ENCODE results near the gene SFMBT2.

GRCh38 chr10:7188456-7189050, 222.3 kb downstream of the SFMBT2 start:
- TF ChIP-seq POLR2A (IDR thresholded peaks at IDR 0.05; ENCODE audit: borderline replicate concordance, extremely low read depth, insufficient read depth, insufficient read length) (no peak), CTCF (IDR thresholded peaks at IDR 0.05 in 2 of 3, conservative IDR thresholded peaks at IDR 0.05 in 1 of 3; ENCODE audit: borderline replicate concordance in 1 of 3, insufficient read depth in 1 of 3, low read depth in 2 of 3, low read length in 2 of 3) (no peak), EZH2 (IDR thresholded peaks at IDR 0.05) (no peak), EZH2phosphoT487 (IDR thresholded peaks at IDR 0.05; ENCODE audit: borderline replicate concordance) (no peak), SP1 (IDR thresholded peaks at IDR 0.05; ENCODE audit: low read depth) (no peak), POLR2AphosphoS5 (IDR thresholded peaks at IDR 0.05; ENCODE audit: low read depth, low read length) (no peak), YY1 (IDR thresholded peaks at IDR 0.05; ENCODE audit: extremely low read depth, insufficient replicate concordance, low read depth, low read length) (no peak), MAX (IDR thresholded peaks at IDR 0.05) (no peak), CEBPB (IDR thresholded peaks at IDR 0.05; ENCODE audit: low read depth) (no peak)
- TF ChIP-seq, protein P1, sequence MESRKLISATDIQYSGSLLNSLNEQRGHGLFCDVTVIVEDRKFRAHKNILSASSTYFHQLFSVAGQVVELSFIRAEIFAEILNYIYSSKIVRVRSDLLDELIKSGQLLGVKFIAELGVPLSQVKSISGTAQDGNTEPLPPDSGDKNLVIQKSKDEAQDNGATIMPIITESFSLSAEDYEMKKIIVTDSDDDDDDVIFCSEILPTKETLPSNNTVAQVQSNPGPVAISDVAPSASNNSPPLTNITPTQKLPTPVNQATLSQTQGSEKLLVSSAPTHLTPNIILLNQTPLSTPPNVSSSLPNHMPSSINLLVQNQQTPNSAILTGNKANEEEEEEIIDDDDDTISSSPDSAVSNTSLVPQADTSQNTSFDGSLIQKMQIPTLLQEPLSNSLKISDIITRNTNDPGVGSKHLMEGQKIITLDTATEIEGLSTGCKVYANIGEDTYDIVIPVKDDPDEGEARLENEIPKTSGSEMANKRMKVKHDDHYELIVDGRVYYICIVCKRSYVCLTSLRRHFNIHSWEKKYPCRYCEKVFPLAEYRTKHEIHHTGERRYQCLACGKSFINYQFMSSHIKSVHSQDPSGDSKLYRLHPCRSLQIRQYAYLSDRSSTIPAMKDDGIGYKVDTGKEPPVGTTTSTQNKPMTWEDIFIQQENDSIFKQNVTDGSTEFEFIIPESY (IDR thresholded peaks at IDR 0.05; ENCODE audit: extremely low read depth, insufficient replicate concordance, low read length): no peak
- TF ChIP-seq, protein P2, sequence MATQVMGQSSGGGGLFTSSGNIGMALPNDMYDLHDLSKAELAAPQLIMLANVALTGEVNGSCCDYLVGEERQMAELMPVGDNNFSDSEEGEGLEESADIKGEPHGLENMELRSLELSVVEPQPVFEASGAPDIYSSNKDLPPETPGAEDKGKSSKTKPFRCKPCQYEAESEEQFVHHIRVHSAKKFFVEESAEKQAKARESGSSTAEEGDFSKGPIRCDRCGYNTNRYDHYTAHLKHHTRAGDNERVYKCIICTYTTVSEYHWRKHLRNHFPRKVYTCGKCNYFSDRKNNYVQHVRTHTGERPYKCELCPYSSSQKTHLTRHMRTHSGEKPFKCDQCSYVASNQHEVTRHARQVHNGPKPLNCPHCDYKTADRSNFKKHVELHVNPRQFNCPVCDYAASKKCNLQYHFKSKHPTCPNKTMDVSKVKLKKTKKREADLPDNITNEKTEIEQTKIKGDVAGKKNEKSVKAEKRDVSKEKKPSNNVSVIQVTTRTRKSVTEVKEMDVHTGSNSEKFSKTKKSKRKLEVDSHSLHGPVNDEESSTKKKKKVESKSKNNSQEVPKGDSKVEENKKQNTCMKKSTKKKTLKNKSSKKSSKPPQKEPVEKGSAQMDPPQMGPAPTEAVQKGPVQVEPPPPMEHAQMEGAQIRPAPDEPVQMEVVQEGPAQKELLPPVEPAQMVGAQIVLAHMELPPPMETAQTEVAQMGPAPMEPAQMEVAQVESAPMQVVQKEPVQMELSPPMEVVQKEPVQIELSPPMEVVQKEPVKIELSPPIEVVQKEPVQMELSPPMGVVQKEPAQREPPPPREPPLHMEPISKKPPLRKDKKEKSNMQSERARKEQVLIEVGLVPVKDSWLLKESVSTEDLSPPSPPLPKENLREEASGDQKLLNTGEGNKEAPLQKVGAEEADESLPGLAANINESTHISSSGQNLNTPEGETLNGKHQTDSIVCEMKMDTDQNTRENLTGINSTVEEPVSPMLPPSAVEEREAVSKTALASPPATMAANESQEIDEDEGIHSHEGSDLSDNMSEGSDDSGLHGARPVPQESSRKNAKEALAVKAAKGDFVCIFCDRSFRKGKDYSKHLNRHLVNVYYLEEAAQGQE (IDR thresholded peaks at IDR 0.05; ENCODE audit: low read depth): no peak

Data from HCT116 (cell line).